GM12878 (cell line): ENCODE results near the gene SLC37A3.

ENCODE experiments used
- MXI1 ChIP-seq: fragments of 150-350 bp; IDR thresholded peaks from 2 replicates; pipeline ENCODE4 v1.6.1; 2011; ENCODE audit warnings: low read depth, mild to moderate bottlenecking, inconsistent platforms, low read length, improper control_type of control experiment
- TCF3 ChIP-seq: IDR thresholded peaks from 2 replicates; pipeline ENCODE4 v1.6.1; 2012; ENCODE audit warnings: low read depth, mild to moderate bottlenecking, low read length, borderline replicate concordance; ENCODE audit not compliant: insufficient read depth
- TF ChIP-seq, protein P1 (sequence below): fragments of 450-650 bp; IDR thresholded peaks from 2 replicates; pipeline ENCODE4 v1.6.1; 2018; ENCODE audit warnings: borderline replicate concordance, mild to moderate bottlenecking; ENCODE audit not compliant: partially characterized antibody
- TF ChIP-seq, protein P2 (sequence below), 3 experiments: IDR thresholded peaks in 2 of 3; conservative IDR thresholded peaks in 1 of 3; 2 replicates each; pipeline ENCODE4 v1.5.1; 2011; ENCODE audit warnings: low read depth in 3 of 3, low read length in 3 of 3, mild to moderate bottlenecking in 3 of 3, control low read depth in 2 of 3, moderate library complexity in 2 of 3, inconsistent platforms in 1 of 3, mixed read lengths in 1 of 3; ENCODE audit not compliant: control insufficient read depth in 2 of 3, insufficient read depth in 1 of 3; ENCODE audit errors: extremely low read depth in 1 of 3

DNA sequence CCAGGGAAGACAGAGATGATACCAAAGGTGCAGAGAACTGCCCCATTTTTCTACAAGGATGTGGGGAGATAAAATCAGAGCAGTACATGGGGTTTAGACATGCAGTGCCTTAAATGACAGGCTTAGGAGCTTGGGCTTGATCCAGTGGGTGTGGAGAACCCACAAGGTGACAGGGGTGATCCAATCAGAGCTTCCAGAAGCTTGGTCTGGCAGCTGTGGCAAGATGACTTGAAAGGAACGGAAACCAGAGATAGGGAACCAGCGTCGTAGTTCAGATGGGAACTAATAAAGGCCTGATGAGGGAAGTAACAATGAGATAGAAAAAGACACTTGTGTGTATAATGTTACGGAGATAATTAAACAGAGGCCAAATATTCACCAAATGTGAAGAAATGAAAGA lies 80.7 kb downstream of the SLC37A3 start:
- TF ChIP-seq TCF3 (no peak), MXI1 (no peak)
- TF ChIP-seq, protein P1, sequence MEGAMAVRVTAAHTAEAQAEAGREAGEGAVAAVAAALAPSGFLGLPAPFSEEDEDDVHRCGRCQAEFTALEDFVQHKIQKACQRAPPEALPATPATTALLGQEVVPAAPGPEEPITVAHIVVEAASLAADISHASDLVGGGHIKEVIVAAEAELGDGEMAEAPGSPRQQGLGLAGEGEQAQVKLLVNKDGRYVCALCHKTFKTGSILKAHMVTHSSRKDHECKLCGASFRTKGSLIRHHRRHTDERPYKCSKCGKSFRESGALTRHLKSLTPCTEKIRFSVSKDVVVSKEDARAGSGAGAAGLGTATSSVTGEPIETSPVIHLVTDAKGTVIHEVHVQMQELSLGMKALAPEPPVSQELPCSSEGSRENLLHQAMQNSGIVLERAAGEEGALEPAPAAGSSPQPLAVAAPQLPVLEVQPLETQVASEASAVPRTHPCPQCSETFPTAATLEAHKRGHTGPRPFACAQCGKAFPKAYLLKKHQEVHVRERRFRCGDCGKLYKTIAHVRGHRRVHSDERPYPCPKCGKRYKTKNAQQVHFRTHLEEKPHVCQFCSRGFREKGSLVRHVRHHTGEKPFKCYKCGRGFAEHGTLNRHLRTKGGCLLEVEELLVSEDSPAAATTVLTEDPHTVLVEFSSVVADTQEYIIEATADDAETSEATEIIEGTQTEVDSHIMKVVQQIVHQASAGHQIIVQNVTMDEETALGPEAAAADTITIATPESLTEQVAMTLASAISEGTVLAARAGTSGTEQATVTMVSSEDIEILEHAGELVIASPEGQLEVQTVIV = no peak
- TF ChIP-seq, protein P2, sequence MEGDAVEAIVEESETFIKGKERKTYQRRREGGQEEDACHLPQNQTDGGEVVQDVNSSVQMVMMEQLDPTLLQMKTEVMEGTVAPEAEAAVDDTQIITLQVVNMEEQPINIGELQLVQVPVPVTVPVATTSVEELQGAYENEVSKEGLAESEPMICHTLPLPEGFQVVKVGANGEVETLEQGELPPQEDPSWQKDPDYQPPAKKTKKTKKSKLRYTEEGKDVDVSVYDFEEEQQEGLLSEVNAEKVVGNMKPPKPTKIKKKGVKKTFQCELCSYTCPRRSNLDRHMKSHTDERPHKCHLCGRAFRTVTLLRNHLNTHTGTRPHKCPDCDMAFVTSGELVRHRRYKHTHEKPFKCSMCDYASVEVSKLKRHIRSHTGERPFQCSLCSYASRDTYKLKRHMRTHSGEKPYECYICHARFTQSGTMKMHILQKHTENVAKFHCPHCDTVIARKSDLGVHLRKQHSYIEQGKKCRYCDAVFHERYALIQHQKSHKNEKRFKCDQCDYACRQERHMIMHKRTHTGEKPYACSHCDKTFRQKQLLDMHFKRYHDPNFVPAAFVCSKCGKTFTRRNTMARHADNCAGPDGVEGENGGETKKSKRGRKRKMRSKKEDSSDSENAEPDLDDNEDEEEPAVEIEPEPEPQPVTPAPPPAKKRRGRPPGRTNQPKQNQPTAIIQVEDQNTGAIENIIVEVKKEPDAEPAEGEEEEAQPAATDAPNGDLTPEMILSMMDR (IDR thresholded peaks at IDR 0.05 in 2 of 3, conservative IDR thresholded peaks at IDR 0.05 in 1 of 3; ENCODE audit: control insufficient read depth in 2 of 3, extremely low read depth in 1 of 3, insufficient read depth in 1 of 3, low read depth in 3 of 3, low read length in 3 of 3) = no peak
